ENCODE data around the gene DNASE1L2. TPM values are rescaled to one million over a fixed set of nuclear protein-coding genes. Genes with fewer than 3 reads are reported as not detected.
"Not testable (repeated sequence)": the region's sequence is repeated elsewhere in the genome, so short reads cannot be mapped to it uniquely, and the experiment has no call there.

DNASE1L2 gene
- polyA plus RNA-seq, 1 experiment = 0.38 TPM

GRCh38 chr16:2238838-2239675, 2.8 kb downstream of the DNASE1L2 start:
- H3K4me3 ChIP-seq (ENCODE audit: low read depth, low read length) = no peak overlapping the region
- ChIA-PET POLR2A (no interaction called here), CTCF (interaction anchor here (0.8 to 0.9 kb wide), 2 partner anchors 11 to 13 kb away, joined by 3 read pairs; partner anchors contain the start of gene ECI1)
- no peak for DNase-seq (ENCODE audit: low read depth)
- H3K36me3 ChIP-seq (ENCODE audit: control insufficient read depth, insufficient read depth, low read length) = peaks cover 16% of the 10 kb centered on the region
- TF ChIP-seq CTCF (IDR thresholded peaks at IDR 0.05; ENCODE audit: insufficient read depth, low read depth, low read length) = no peak
- no peaks in the 10 kb centered on the region for H3K27me3 ChIP-seq (ENCODE audit: control insufficient read depth, insufficient read depth, low read length)

GRCh38 chr16:2240331-2240730, 4.1 kb downstream of the DNASE1L2 start:
- POLR2A ChIA-PET; H3K27me3 ChIP-seq (ENCODE audit: control insufficient read depth, insufficient read depth, low read length); H3K4me3 ChIP-seq (ENCODE audit: low read depth, low read length); DNase-seq (ENCODE audit: low read depth): not testable (repeated sequence)
- peaks cover 20% of the 10 kb centered on the region for H3K36me3 ChIP-seq (ENCODE audit: control insufficient read depth, insufficient read depth, low read length)
- CTCF ChIA-PET = interaction anchor here (1.2 kb wide), 1 partner anchor 12 kb away, joined by 4 read pairs; the partner anchor contains the start of gene ECI1

- ChIA-PET POLR2A (no interaction called here), CTCF (no interaction called here)
These were observed 6.4 kb downstream of the DNASE1L2 start for GRCh38 chr16:2242598-2242997.

GRCh38 chr16:2243031-2243528, 6.8 kb downstream of the DNASE1L2 start:
- no peak overlapping the region for H3K4me3 ChIP-seq (ENCODE audit: low read depth, low read length)
- no peaks in the 10 kb centered on the region for H3K27me3 ChIP-seq (ENCODE audit: control insufficient read depth, insufficient read depth, low read length)
- peaks cover 28% of the 10 kb centered on the region for H3K36me3 ChIP-seq (ENCODE audit: control insufficient read depth, insufficient read depth, low read length)
- no peak for DNase-seq (ENCODE audit: low read depth)
- ChIA-PET CTCF (no interaction called here), POLR2A (no interaction called here)
- TF ChIP-seq CTCF (IDR thresholded peaks at IDR 0.05; ENCODE audit: insufficient read depth, low read depth, low read length) = no peak

More at GRCh38 chr16:2242598-2242997, 6.4 kb downstream of the DNASE1L2 start:
- peaks cover 28% of the 10 kb centered on the region for H3K36me3 ChIP-seq (ENCODE audit: control insufficient read depth, insufficient read depth, low read length)
- no peak overlapping the region for H3K4me3 ChIP-seq (ENCODE audit: low read depth, low read length)
- H3K27me3 ChIP-seq (ENCODE audit: control insufficient read depth, insufficient read depth, low read length) = no peaks in the 10 kb centered on the region
- DNase-seq (ENCODE audit: low read depth) = no peak
- no peak for TF ChIP-seq CTCF (IDR thresholded peaks at IDR 0.05; ENCODE audit: insufficient read depth, low read depth, low read length)

- ChIA-PET CTCF (no interaction called here), POLR2A (no interaction called here)
- no peak overlapping the region for H3K4me3 ChIP-seq (ENCODE audit: low read depth, low read length)
- no peak for DNase-seq (ENCODE audit: low read depth)
- peaks cover 28% of the 10 kb centered on the region for H3K36me3 ChIP-seq (ENCODE audit: control insufficient read depth, insufficient read depth, low read length)
- H3K27me3 ChIP-seq (ENCODE audit: control insufficient read depth, insufficient read depth, low read length) = no peaks in the 10 kb centered on the region
- no peak for TF ChIP-seq CTCF (IDR thresholded peaks at IDR 0.05; ENCODE audit: insufficient read depth, low read depth, low read length)
These were observed 7.5 kb downstream of the DNASE1L2 start for GRCh38 chr16:2243781-2244180.

All from BJ (cell line).